GM23338 (cell line): ENCODE measurements around the gene TXNRD1. TPM values are rescaled to one million over a fixed set of nuclear protein-coding genes. Genes with fewer than 3 reads are reported as not detected.

Experiments used
- ATAC-seq: fragments of 200-7000 bp; cut with Tn5 transposase; 3 replicates; pipeline ENCODE4 v1.9.1; 2020
- DNase-seq: peaks from one replicate; pipeline ENCODE4 v3.0.0-alpha.2; 2015; ENCODE audit warnings: low spot score
- H2AFZ ChIP-seq: fragments of 200-600 bp; sonication (generic); 2 replicates; pipeline ENCODE4 v1.8.0; 2016; ENCODE audit warnings: antibody characterized with exemption, mild to moderate bottlenecking, moderate library complexity
- H3F3A ChIP-seq: fragments of 200-600 bp; sonication (generic); replicated peaks from 2 replicates; pipeline ENCODE4 v1.8.0; 2017; ENCODE audit warnings: antibody characterized with exemption, mixed run types, low read depth
- H3K27ac ChIP-seq: fragments of 200-600 bp; sonication (generic); 2 replicates; pipeline ENCODE4 v1.6.1; 2016; ENCODE audit warnings: low read depth
- H3K27me3 ChIP-seq: fragments of 200-600 bp; sonication (generic); 2 replicates; pipeline ENCODE4 v1.8.0; 2016; ENCODE audit warnings: mild to moderate bottlenecking, mixed run types, moderate library complexity; ENCODE audit not compliant: insufficient read depth
- H3K36me3 ChIP-seq: fragments of 200-600 bp; sonication (generic); 2 replicates; pipeline ENCODE4 v1.8.0; 2016; ENCODE audit warnings: mild to moderate bottlenecking; ENCODE audit not compliant: insufficient read depth
- H3K4me1 ChIP-seq: fragments of 200-600 bp; sonication (generic); 2 replicates; pipeline ENCODE4 v1.8.0; 2016; ENCODE audit warnings: mild to moderate bottlenecking, moderate library complexity; ENCODE audit not compliant: insufficient read depth
- H3K4me2 ChIP-seq: fragments of 200-600 bp; sonication (generic); 2 replicates; pipeline ENCODE4 v1.7.1; 2017; ENCODE audit warnings: mixed run types
- H3K4me3 ChIP-seq: fragments of 200-600 bp; sonication (generic); 2 replicates; pipeline ENCODE4 v1.6.1; 2016; ENCODE audit warnings: mixed run types
- H3K79me2 ChIP-seq: fragments of 200-600 bp; sonication (generic); replicated peaks from 2 replicates; pipeline ENCODE4 v1.8.0; 2017; ENCODE audit warnings: mild to moderate bottlenecking; ENCODE audit not compliant: insufficient read depth
- H3K9me2 ChIP-seq: fragments of 200-600 bp; sonication (generic); 2 replicates; pipeline ENCODE4 v1.8.0; 2017; ENCODE audit not compliant: insufficient read depth
- H4K20me1 ChIP-seq: fragments of 200-600 bp; sonication (generic); replicated peaks from 2 replicates; pipeline ENCODE4 v1.8.0; 2017; ENCODE audit warnings: mild to moderate bottlenecking; ENCODE audit not compliant: insufficient read depth
- H3K27ac Mint-ChIP-seq: 2 replicates; pipeline ENCODE4 v1.8.0; 2020; ENCODE audit warnings: inconsistent platforms, mild to moderate bottlenecking, moderate library complexity, mixed read lengths
- H3K27me3 Mint-ChIP-seq: 3 replicates; pipeline ENCODE4 v1.8.0; 2022; ENCODE audit warnings: low read depth, mild to moderate bottlenecking, moderate library complexity, mixed read lengths, inconsistent platforms; ENCODE audit not compliant: insufficient read depth, poor library complexity
- H3K36me3 Mint-ChIP-seq: 3 replicates; pipeline ENCODE4 v1.8.0; 2021; ENCODE audit warnings: low read depth, mild to moderate bottlenecking, inconsistent platforms, moderate library complexity, mixed read lengths
- H3K4me1 Mint-ChIP-seq: 3 replicates; pipeline ENCODE4 v1.8.0; 2020; ENCODE audit warnings: mild to moderate bottlenecking, inconsistent platforms, mixed read lengths
- H3K4me3 Mint-ChIP-seq: 3 replicates; pipeline ENCODE4 v1.8.0; 2021; ENCODE audit warnings: moderate library complexity, mild to moderate bottlenecking, inconsistent platforms, mixed read lengths
- H3K9me3 Mint-ChIP-seq: 3 replicates; pipeline ENCODE4 v1.8.0; 2020; ENCODE audit warnings: moderate library complexity, mild to moderate bottlenecking, inconsistent platforms, mixed read lengths
- CREB1 ChIP-seq: fragments of 250-450 bp; sonication (Bioruptor Pico); IDR thresholded peaks from 2 replicates; pipeline ENCODE4 v1.5.0; 2020; ENCODE audit warnings: low read depth, mild to moderate bottlenecking, moderate library complexity
- ETS1 ChIP-seq: IDR thresholded peaks from 2 replicates; pipeline ENCODE4 v1.6.1; 2016; ENCODE audit warnings: antibody characterized with exemption
- EZH2phosphoT487 ChIP-seq: fragments of 200-600 bp; sonication (generic); IDR thresholded peaks from one replicate; pipeline ENCODE4 v1.8.1; 2018; ENCODE audit warnings: antibody characterized with exemption; ENCODE audit not compliant: unreplicated experiment
- JUNB ChIP-seq: IDR thresholded peaks from one replicate; pipeline ENCODE4 v1.6.1; 2016; ENCODE audit warnings: antibody characterized with exemption; ENCODE audit not compliant: unreplicated experiment
- NANOG ChIP-seq: IDR thresholded peaks from 2 replicates; pipeline ENCODE4 v1.6.1; 2016; ENCODE audit warnings: antibody characterized with exemption, borderline replicate concordance
- POLR2AphosphoS5 ChIP-seq: IDR thresholded peaks from 2 replicates; pipeline ENCODE4 v1.6.1; 2016; ENCODE audit warnings: antibody characterized with exemption, low read depth
- REST ChIP-seq: IDR thresholded peaks from one replicate; pipeline ENCODE4 v1.6.1; 2018; ENCODE audit warnings: antibody characterized with exemption; ENCODE audit not compliant: unreplicated experiment
- STAT1 ChIP-seq: IDR thresholded peaks from one replicate; pipeline ENCODE4 v1.6.1; 2016; ENCODE audit warnings: antibody characterized with exemption; ENCODE audit not compliant: unreplicated experiment
- ZNF114 ChIP-seq: fragments of 250-450 bp; sonication (Bioruptor Pico); IDR thresholded peaks from 2 replicates; pipeline ENCODE4 v1.5.0; 2020; ENCODE audit warnings: mild to moderate bottlenecking, moderate library complexity
- ZNF331 ChIP-seq: fragments of 250-450 bp; sonication (Bioruptor Pico); IDR thresholded peaks from 2 replicates; pipeline ENCODE4 v1.5.0; 2020; ENCODE audit warnings: low read depth, mild to moderate bottlenecking, moderate library complexity
- ZNF462 ChIP-seq: fragments of 250-450 bp; sonication (Bioruptor Pico); IDR thresholded peaks from 2 replicates; pipeline ENCODE4 v1.5.0; 2020; ENCODE audit warnings: mild to moderate bottlenecking, moderate library complexity
- polyA plus RNA-seq: library from polyadenylated mRNA; unstranded; fragments of >200 nt; fragmentation: Nextera tagmentation; extraction: Ambion mirVana; gene quantifications from 2 replicates; pipeline ENCODE4 v1.2.1, GENCODE V29; 2016
- total RNA-seq: library from RNA; depleted of rRNA; stranded (reverse); fragments of >200 nt; shearing (Covaris generic); gene quantifications from 2 replicates; pipeline ENCODE4 v1.2.3, GENCODE V29; 2014

The TXNRD1 gene
- total and polyA plus RNA-seq, 2 experiments from 2014 or later = 115 to 127 TPM

- Histone ChIP-seq H3K27ac (no peak overlapping the region), H3K79me2 (no peaks in the 10 kb centered on the region), H4K20me1 (no peaks in the 10 kb centered on the region), H3K36me3 (no peaks in the 10 kb centered on the region), H3K27me3 (no peaks in the 10 kb centered on the region), H3K4me2 (no peak overlapping the region), H3K9me2 (no peaks in the 10 kb centered on the region; the same call in 1 of the 2 replicates), H3F3A (no peaks in the 10 kb centered on the region), H2AFZ (no peak overlapping the region), H3K4me3 (no peak overlapping the region), H3K4me1 (no peaks in the 10 kb centered on the region)
- DNase-seq (no peak), ATAC-seq (no peak)
- H3K27ac Mint-ChIP-seq = no peak overlapping the region
- no peak for TF ChIP-seq EZH2phosphoT487
- TF ChIP-seq ZNF114 = no peak
- no peak for TF ChIP-seq POLR2AphosphoS5
- no peak for TF ChIP-seq CREB1 (CRISPR knock-in tag)
- H3K36me3 Mint-ChIP-seq = peaks cover 17% of the 10 kb centered on the region; the same call in 2 of the 3 replicates
- H3K4me3 Mint-ChIP-seq = no peak overlapping the region
- H3K9me3 Mint-ChIP-seq = peaks cover 21% of the 10 kb centered on the region
- no peaks in the 10 kb centered on the region for H3K27me3 Mint-ChIP-seq
- no peaks in the 10 kb centered on the region for H3K4me1 Mint-ChIP-seq
Measured at GRCh38 chr12:104188534-104188933, 27.0 kb upstream of the TXNRD1 start.

- Histone ChIP-seq H2AFZ (no peak overlapping the region), H3K9me2 (no peaks in the 10 kb centered on the region; the same call in 1 of the 2 replicates), H3K4me1 (no peaks in the 10 kb centered on the region), H3K79me2 (no peaks in the 10 kb centered on the region), H3K4me2 (no peak overlapping the region), H3K27me3 (no peaks in the 10 kb centered on the region), H3K27ac (no peak overlapping the region), H3K4me3 (no peak overlapping the region), H4K20me1 (no peaks in the 10 kb centered on the region), H3K36me3 (no peaks in the 10 kb centered on the region), H3F3A (no peaks in the 10 kb centered on the region)
- Mint-ChIP-seq H3K27me3 (no peaks in the 10 kb centered on the region), H3K27ac (no peak overlapping the region), H3K4me3 (no peak overlapping the region), H3K36me3 (peaks cover 7% of the 10 kb centered on the region; the same call in 2 of the 3 replicates), H3K9me3 (peaks cover 7% of the 10 kb centered on the region; the same call in 2 of the 3 replicates), H3K4me1 (no peaks in the 10 kb centered on the region)
- ATAC-seq (no peak), DNase-seq (no peak)
- no peak for TF ChIP-seq ZNF331 (CRISPR knock-in tag)
- TF ChIP-seq CREB1 (CRISPR knock-in tag) = no peak
- no peak for TF ChIP-seq ZNF462 (CRISPR knock-in tag)
- TF ChIP-seq ETS1 = no peak
- no peak for TF ChIP-seq STAT1
- no peak for TF ChIP-seq JUNB
- no peak for TF ChIP-seq ZNF114
- TF ChIP-seq NANOG = no peak
- no peak for TF ChIP-seq EZH2phosphoT487
- TF ChIP-seq REST = no peak
- TF ChIP-seq POLR2AphosphoS5 = no peak
Measured at GRCh38 chr12:104189915-104190555, 25.5 kb upstream of the TXNRD1 start.
